Calu3 (cell line): ENCODE data around the gene NCS1. TPM values are rescaled to one million over a fixed set of nuclear protein-coding genes. Genes with fewer than 3 reads are reported as not detected.

ENCODE experiments used
- BruUV-seq: library from RNA; stranded (reverse); fragments of 400-500 nt; replicated peaks from 2 replicates; lab custom pipeline; 2021; lab: Mats Ljungman, UMichigan
- CTCF ChIA-PET: fragments of 300-600 bp; sonication (Branson Sonifier 250); formaldehyde crosslinking; loops from one replicate; lab custom pipeline; 2022; ENCODE audit warnings: antibody characterized with exemption; lab: Charles Lee
- DNase-seq: peaks from one replicate; pipeline ENCODE4 v3.0.0; 2022
- H3K27ac Mint-ChIP-seq: one replicate; pipeline ENCODE4 v1.8.0; 2022; ENCODE audit warnings: mixed read lengths; ENCODE audit not compliant: unreplicated experiment
- H3K27me3 Mint-ChIP-seq: one replicate; pipeline ENCODE4 v1.8.0; 2022; ENCODE audit warnings: mixed read lengths; ENCODE audit not compliant: unreplicated experiment
- H3K36me3 Mint-ChIP-seq: one replicate; pipeline ENCODE4 v1.8.0; 2022; ENCODE audit warnings: mild to moderate bottlenecking, moderate library complexity, mixed read lengths; ENCODE audit not compliant: insufficient read depth, unreplicated experiment
- H3K4me1 Mint-ChIP-seq: one replicate; pipeline ENCODE4 v1.8.0; 2022; ENCODE audit warnings: mild to moderate bottlenecking, low read depth, mixed read lengths; ENCODE audit not compliant: unreplicated experiment
- H3K4me3 Mint-ChIP-seq: one replicate; pipeline ENCODE4 v1.8.0; 2022; ENCODE audit warnings: mild to moderate bottlenecking, low read depth, moderate library complexity, mixed read lengths; ENCODE audit not compliant: unreplicated experiment
- H3K9me3 Mint-ChIP-seq: one replicate; pipeline ENCODE4 v1.8.0; 2022; ENCODE audit warnings: low read depth, mixed read lengths; ENCODE audit not compliant: unreplicated experiment
- intact Hi-C: fragments of 100-400 bp; cut with micrococcal nuclease; formaldehyde crosslinking; loops from one replicate; pipeline ENCODE4 v1.10.0; 2022; ENCODE audit not compliant: unreplicated experiment
- total RNA-seq: library from RNA; stranded (reverse); gene quantifications from 2 replicates; pipeline ENCODE4 v1.2.3, GENCODE V29; 2022
- TF ChIP-seq, protein P1 (sequence below): fragments of 200-600 bp; IDR thresholded peaks from one replicate; pipeline ENCODE4 v1.8.0; 2022; ENCODE audit warnings: antibody characterized with exemption; ENCODE audit not compliant: unreplicated experiment

The NCS1 gene
- total RNA-seq, 1 experiment from 2014 or later: 16.1 TPM

DNA sequence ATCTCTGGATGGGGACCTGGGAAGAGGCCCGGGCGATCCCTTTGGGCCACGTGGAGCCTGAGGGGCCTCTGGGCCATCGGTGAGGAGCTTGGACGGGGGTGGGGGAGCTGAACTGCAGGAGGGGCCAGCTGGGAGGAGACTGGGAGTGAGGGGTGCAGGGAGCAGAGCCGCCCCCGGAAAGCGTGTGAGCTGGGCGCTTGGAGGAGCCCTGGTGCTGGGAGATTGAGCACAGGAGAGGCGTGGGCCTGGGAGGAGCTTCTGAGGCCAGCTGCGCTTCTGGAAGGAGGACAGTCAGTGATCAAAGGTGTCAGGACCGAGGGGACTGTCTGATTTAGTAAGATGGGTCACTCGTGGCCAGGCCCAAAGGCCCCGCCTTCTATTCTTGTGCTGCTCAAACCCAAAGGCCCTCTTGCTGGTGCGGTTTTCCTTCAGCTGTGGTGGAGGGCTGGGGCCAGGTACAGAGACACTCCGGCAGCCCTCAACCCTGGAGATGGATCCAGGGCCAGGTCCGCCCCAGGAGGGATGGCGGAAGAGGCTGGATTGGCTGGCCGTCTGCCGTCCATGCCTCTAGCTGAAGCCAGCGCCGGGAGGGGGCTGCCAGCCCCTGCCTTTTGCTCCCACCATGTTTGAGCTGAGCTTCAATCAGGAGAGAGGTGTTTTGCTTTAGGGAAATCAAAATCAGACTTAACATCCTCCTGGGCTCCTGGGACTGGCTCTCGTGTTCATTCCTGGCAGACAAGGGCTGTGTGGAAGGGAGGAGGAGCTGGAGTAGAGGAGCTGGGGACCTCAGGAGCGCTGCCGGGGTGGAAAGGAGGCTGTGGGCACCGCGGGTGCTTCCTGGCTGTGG, 21.6 kb downstream of the NCS1 start:
- H3K36me3 Mint-ChIP-seq: no peaks in the 10 kb centered on the region
- no peak for DNase-seq
- H3K4me1 Mint-ChIP-seq: no peaks in the 10 kb centered on the region
- no TSS peak for BruUV-seq
- H3K4me3 Mint-ChIP-seq: no peak overlapping the region
- CTCF ChIA-PET: no interaction called here
- no peaks in the 10 kb centered on the region for H3K9me3 Mint-ChIP-seq
- TF ChIP-seq, protein P1, sequence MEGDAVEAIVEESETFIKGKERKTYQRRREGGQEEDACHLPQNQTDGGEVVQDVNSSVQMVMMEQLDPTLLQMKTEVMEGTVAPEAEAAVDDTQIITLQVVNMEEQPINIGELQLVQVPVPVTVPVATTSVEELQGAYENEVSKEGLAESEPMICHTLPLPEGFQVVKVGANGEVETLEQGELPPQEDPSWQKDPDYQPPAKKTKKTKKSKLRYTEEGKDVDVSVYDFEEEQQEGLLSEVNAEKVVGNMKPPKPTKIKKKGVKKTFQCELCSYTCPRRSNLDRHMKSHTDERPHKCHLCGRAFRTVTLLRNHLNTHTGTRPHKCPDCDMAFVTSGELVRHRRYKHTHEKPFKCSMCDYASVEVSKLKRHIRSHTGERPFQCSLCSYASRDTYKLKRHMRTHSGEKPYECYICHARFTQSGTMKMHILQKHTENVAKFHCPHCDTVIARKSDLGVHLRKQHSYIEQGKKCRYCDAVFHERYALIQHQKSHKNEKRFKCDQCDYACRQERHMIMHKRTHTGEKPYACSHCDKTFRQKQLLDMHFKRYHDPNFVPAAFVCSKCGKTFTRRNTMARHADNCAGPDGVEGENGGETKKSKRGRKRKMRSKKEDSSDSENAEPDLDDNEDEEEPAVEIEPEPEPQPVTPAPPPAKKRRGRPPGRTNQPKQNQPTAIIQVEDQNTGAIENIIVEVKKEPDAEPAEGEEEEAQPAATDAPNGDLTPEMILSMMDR: no peak
- H3K27me3 Mint-ChIP-seq: no peaks in the 10 kb centered on the region
- H3K27ac Mint-ChIP-seq: no peak overlapping the region
- intact Hi-C loops: no loop called here

- no peaks in the 10 kb centered on the region for H3K36me3 Mint-ChIP-seq
- CTCF ChIA-PET: no interaction called here
- H3K27me3 Mint-ChIP-seq: no peaks in the 10 kb centered on the region
- H3K27ac Mint-ChIP-seq: no peak overlapping the region
- DNase-seq: no peak
- intact Hi-C loops: no loop called here
- BruUV-seq: no TSS peak
- no peaks in the 10 kb centered on the region for H3K9me3 Mint-ChIP-seq
- no peaks in the 10 kb centered on the region for H3K4me1 Mint-ChIP-seq
- no peak overlapping the region for H3K4me3 Mint-ChIP-seq
- TF ChIP-seq, protein P1: no peak
These were observed 22.3 kb downstream of the NCS1 start for GRCh38 chr9:130194378-130194932.

GRCh38 chr9:130195638-130196037, 23.4 kb downstream of the NCS1 start:
- CTCF ChIA-PET: no interaction called here
- no peak for DNase-seq
- Mint-ChIP-seq H3K27ac (no peak overlapping the region), H3K27me3 (no peaks in the 10 kb centered on the region), H3K9me3 (no peaks in the 10 kb centered on the region), H3K4me1 (no peaks in the 10 kb centered on the region), H3K36me3 (no peaks in the 10 kb centered on the region), H3K4me3 (no peak overlapping the region)
- no TSS peak for BruUV-seq
- TF ChIP-seq, protein P1: no peak
- intact Hi-C loops: no loop called here

- no peak overlapping the region for H3K27ac Mint-ChIP-seq
- H3K27me3 Mint-ChIP-seq: no peaks in the 10 kb centered on the region
- H3K9me3 Mint-ChIP-seq: no peaks in the 10 kb centered on the region
- intact Hi-C loops: no loop called here
- H3K4me1 Mint-ChIP-seq: no peaks in the 10 kb centered on the region
- no peak overlapping the region for H3K4me3 Mint-ChIP-seq
- DNase-seq: no peak
- CTCF ChIA-PET: no interaction called here
- H3K36me3 Mint-ChIP-seq: no peaks in the 10 kb centered on the region
- TF ChIP-seq, protein P1: no peak
- no TSS peak for BruUV-seq
These were observed 24.4 kb downstream of the NCS1 start for GRCh38 chr9:130196643-130197042.
